GM19328 (cell line): ENCODE results near the gene COG4.
"Not testable (repeated sequence)": the region's sequence is repeated elsewhere in the genome, so short reads cannot be mapped to it uniquely, and the experiment has no call there.

Experiments
- ATAC-seq: cut with Tn5 transposase; IDR thresholded peaks from one replicate; pipeline ENCODE4 v1.9.1; 2021; ENCODE audit warnings: mild to moderate bottlenecking, moderate library complexity; ENCODE audit not compliant: unreplicated experiment

The COG4 gene

DNA sequence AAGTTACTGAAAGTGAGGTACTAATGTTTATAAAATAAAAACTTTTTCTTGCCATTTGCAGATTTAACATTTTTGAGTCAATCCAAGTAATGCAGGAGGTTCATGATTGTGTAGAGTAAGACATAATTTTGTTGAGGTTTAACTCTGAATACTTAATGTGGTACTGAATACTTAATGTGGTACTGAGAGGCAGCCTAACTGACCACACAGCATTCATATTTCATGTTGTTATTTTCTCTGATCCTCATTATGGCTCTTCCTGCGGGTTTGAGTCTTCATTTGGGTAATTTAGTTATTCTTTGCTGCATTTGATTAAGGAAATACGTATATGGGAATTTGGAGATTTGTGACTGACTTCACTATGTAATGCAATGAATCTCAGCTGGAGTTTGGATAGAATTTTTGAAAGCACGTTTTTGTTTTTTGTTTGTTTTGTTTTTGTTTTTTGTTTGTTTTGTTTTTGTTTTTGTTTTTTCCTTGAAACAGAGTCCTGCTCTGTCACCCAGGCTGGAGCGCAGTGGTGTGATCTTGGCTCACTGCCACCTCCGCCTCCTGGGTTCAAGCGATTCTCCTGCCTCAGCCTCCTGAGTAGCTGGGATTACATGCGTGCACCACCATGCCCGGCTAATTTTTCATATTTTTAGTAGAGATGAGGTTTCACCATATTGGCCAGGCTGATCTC, 4.1 kb upstream of the COG4 start:
- ATAC-seq: no peak

DNA sequence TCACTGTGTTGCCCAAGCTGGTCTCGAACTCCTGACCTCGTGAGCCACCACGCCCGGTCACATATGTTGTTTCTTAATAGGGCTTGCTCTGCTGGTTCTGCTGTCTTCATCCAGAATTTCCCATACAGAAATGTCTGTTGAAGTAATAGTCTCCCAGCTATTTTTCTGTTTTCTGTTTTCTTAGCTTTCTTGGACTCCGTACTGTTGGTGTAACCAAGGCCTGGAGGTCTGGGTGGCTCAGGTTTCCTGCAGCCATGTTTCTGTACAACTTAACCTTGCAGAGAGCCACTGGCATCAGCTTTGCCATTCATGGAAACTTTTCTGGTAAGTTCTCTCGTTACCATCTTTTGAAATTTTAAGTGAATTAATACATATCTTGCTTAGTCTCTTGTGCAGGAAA, 3.0 kb upstream of the COG4 start:
- ATAC-seq: no peak

DNA sequence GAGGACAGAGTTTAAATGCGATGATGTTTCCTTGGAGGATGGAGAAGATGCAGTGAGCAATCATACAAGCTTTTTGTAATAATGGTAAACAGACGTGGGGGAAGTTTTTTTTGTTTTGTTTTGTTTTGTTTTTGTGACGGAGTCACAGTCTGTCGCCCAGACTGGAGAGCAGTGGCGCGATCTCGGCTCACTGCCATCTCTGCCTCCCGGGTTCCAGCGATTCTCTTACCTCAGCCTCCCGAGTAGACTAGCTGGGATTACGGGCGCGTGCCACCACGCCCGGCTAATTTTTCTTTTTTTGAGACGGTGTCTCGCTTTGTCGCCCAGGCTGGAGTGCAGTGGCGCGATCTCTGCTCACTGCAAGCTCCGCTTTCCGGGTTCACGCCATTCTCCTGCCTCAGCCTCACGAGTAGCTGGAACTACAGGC, 1.1 kb upstream of the COG4 start:
- ATAC-seq: not testable (repeated sequence)

DNA sequence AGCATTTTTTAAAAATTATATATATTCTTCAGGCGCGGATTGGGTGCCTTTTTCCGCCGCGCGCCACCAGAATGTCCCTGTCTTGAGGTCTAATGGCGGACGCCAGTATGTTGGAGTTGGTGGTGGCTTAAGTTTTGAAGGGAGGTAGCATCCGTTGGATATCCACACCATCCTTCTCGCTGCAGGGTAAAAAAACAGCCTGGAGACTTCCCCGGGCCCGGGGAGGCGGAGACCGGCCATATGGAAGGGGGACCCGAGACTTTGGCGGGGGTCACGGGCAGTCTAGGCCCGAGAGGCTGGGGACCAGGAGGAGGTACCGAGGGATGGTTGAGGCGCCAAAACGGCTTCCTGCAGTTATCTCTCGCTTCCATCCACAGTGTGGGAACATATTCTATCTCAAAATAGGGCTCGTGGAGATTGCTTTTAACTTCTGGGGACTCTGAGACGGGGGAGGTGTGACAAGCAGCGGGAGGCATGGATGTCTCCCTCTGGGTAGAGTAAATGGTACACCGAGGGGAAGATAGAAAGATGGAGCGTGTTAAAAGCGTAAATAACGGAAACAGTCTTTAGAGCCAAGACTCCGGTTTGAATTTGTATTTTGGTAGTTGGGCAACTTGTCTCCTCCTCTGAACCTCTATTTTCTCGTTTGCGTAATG, 517 bp upstream of the COG4 start, which contains the start of gene SF3B3:
SF3B3 (plus strand) TSS at position 74 of the 656 bp plus-strand sequence. CDS start 2,841 bp downstream, outside the sequence.
- no peak for ATAC-seq

DNA sequence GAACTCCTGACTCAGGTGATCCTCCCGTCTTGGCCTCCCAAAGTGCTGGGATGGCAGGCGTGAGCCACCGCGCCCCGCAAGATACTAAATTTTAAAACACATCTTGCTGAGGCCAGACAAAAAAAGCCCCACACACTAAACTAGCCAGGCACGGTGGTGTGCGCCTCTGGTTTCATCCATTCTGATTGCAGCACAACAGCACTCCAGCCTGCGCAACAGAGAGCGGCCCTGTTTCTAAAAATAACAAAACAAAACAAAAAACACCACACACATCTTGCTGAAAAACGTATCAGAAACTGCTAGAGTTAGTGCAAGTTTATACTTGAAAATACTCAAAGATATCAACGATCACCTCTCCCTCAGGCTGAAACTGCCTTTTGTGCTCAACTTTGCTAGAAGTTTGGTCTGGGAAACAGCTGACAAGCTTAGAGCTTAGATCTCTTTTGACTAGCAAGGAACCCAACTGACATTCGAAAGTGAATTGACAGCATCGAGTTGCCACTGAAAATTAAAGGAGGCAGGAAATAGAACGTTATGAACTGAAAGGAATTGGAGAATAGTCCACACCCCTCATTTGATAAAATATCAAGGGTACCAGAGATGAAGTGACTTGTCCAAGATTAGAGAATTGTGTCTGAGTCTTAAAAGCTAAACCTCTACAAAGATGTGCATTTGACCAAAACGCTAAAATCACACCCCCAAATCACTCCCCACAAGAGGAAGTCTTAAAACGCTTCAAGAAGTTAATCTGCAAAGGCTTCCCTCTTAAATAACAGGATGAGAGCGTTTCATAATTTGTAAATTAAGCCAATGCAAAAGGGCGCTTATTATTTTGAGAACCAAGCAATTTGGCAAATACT, 908 bp downstream of the COG4 start:
- ATAC-seq: no peak

DNA sequence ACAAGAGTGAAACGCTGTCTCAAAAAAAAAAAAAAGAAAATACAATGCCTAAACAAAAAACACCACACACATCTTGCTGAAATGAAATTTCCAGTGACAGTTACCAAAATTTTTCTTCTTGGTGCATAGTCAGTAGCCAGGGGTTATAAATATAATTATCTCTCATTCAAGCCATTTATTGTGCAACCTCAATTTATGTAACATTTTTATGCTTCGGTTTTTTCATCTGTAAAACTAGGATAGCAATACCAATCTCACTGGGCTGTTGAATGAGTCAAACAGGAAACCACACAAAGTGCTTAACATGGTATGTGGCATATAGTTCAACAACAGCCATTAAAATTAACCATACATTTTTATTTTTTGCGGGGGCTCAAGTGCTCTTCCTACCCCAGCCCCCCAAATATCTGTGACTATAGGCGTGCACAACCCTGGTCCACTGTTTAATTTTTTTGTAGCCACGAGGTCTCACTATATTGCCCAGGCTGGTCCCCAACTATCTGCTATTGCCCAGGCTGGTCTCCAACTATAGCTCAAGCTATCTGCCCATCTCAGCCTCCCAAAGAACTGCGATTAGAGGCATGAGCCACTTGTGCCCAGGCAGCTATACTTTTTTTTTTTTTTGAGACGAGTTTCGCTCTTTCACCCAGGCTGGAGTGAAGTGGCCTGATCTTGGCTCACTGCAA, 2.6 kb downstream of the COG4 start:
- ATAC-seq: no peak

DNA sequence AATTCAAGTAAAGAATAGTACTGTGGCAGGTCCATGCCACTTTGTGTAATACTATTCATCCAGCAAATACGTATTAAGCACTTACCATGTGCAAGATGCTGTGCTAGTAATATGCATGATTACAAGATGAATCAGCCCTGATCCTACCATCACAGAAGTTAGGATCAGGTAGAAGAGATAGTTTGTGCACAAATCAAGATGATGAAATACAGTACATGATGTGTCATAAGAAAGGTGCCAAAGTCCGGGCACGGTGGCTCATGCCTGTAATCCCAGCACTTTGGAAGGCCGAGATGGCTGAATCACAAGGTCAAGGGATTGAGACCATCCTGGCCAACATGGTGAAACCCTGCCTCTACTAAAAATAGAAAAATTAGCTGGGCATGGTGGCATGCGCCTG, 10.9 kb downstream of the COG4 start:
- ATAC-seq: no peak

DNA sequence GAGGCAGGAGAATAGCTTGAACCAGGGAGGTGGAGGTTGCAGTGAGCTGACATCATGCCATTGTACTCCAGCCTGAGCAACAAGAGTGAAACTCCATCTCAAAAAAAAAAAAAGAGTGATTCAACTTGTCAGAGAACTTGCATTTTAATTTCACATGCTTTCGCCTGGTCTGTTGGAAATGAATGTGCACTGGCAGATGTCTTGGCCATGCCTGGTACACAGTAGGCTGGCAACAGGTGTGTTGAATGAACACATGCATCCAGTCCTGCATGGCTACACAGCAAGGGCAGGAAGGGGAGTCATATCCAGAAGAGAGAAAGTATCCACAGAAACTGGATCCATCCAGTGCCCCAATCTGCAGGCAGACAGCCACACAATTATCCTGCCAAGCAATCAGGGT, 11.5 kb downstream of the COG4 start:
- ATAC-seq: no peak

DNA sequence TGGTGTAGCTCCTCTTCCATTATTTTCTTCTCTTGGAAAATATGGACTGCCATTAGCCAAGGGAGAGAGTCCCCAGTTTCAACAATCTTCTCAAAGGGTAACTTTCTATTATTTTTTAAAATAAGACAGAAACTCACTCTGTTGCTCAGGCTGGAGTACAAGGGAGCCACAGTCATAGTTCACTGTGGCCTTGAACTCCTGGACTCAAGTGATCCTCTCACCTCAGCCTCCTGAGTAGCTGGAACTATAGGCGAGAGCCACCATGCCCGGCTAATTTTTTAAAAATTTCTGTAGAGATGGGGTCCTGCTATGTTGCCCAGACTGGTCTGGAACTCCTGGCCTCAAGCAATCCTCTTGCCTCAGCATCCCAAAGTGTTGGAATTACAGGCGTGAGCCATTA, 13.1 kb downstream of the COG4 start:
- no peak for ATAC-seq

DNA sequence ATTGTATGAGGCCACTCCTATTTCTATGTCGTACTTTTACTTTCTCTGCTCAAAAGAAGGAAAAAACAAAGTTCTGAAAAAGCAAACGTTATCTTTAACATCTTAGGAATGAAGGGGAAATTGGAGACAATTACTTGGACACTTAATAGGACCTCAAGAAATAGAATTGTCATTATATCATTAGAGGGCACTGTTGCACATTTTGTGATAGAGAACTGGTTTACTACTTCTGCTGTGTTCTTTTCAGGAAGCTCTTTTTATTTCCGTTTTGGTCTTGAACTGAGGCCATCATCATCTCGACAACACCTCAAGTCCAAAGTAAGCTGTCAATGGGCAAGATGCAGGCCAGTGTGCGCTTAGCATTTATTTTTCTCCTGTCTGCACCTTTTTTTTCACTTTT, 14.6 kb downstream of the COG4 start:
- no peak for ATAC-seq

DNA sequence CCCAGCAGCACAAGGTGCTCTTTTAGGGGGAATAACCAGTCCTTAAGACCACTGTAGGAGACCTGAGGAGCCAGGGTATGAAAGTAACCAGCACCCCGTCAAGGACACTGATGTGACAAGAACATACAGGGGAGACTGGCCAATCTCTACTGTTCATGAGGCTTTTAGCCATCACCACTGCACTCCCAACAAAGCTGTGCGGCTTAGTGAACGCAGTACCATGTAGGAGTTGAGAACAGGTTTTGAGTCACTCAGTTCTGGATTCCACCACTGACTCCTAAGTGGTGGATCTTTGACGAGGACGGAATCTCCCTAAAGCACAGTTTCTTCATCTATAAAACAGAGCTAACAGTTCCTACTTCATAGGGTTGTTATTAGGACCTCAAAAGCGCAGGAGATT, 26.8 kb downstream of the COG4 start:
- no peak for ATAC-seq

DNA sequence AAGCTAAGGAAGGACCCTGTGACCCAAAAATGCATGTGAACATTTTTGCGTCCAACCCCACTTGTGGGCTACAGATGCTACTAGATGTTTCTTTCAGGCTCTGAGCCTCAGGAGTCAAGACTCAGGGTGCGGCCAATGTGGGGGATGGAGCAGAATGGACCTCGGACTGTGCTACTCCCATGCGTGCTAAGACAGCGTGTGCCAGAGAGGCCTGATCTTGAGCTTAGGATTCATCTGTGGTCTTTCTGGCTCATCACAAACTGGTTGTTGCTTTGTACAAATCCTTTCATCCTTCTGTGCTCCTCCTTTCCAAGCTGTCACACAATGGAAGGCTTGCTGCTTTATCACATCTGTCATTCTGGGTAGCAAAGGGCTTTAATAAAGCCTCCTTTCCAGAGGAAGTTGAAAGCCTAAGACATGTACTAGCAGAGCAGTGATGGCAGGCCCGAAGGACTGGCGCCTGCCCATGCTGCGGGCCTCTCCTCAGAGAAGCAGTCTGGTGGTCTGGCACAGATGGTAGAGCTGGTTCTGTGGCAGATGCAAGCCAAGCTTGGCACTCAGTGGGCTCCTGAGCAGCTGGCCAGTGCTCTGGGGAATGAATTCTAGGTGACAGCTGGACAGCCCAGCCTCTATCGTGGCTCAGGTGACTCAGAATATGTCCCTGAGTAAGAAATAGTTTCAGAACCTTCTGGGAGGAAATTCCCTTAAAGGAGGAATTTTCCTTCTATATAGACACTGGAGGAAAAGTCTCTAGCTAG, 27.8 kb downstream of the COG4 start:
- no peak for ATAC-seq

DNA sequence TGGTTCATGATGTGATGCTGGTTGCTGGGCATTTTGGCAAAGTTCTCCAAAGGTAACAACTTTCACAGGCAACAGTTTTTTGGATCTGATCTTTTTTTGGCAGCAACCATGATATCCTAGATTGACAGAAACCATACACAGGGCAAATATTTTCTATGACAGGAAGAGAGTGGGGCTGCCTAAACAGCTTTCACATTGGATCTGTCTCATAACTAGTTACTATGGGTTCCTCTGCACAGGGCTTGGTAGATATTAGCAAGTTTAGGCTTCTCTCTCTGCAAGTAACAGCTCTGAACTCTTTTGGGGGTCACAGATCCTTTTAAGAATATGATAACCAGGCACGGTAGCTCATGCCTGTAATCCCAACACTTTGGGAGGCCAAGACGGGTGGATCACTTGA, 28.6 kb downstream of the COG4 start:
- ATAC-seq: no peak

DNA sequence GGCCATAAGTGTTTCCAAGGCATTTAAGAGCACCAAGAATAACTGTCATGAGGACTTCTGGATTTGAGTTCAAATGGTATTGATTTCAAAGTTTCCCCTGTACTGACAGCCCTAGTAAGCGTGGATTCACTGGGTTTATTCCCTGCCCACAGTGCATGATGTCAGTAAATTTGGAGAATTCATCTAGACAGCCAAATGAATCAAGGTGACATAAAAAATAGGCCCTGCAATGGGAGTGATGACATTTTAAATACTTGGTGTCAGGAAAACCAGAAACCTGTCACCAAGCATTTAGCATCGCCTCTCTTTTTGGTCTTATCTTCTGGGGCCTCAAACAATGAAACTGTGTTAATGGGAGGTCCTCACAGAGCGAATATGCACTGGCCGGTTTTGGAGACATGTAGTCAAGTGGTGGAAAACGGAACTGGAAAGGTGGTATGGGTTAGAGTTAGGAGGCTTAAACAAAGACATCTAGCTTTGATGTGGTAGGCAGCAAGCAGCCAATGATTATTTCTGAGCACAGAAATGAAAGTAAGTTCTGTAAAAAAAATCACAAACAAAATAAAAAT, 29.1 kb downstream of the COG4 start:
- no peak for ATAC-seq

DNA sequence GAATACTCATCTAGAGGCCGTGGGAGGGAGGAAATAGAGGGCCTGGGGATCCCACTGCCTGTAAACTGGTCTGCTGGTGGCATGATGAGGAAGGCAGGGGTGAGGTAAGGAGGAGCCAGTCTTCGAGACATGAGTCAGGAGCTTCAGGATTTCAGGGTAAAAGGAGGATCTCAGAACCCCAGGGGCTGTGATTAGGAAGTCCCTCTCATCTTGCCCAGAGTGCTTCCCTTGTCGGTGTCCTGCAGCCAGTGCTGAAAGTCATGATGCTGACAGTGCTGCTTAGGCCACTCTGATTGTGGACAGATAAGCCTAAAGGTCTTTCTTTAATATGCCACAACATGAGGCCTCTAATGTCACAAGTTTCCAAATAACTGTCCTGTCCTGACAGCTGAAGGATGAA, 29.6 kb downstream of the COG4 start:
- ATAC-seq: no peak

DNA sequence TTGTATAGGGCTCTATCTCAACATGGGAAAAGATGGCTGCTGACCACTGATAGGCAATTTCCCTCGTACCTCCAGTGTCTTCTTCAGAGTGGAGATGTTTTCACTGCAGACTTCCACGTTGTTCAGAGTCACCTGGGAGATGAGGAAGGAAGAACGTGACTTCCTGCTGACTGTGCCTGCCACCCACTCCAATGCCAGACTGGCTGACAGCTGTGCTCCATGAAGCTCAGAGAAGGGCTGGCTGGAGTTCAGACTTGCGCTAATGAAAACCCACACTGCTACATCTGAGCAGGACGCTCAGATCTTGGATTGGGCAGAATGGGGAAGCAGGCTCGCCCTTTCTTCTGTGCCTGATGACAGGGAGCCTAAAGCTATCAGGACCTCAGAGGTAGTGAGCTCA, 33.1 kb downstream of the COG4 start:
- no peak for ATAC-seq

DNA sequence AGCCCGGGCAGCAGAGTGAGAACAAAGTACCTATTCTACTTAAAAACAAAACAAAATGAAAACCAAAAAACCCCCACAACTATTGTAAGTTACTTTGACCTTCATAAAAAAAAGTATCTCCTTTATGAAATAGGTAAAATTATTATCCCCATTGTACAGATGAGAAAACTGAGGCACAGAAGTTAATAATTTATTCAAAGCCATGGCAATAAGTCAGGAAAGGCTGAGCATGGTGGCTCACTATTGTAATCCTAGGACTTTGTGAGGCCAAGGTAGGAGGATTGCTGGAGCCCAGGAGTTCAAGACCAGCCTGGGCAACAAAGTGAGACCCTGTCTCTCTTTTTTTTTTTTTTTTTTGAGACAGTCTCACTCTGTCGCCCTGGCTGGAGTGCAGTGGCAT, 38.5 kb downstream of the COG4 start:
- ATAC-seq: no peak

DNA sequence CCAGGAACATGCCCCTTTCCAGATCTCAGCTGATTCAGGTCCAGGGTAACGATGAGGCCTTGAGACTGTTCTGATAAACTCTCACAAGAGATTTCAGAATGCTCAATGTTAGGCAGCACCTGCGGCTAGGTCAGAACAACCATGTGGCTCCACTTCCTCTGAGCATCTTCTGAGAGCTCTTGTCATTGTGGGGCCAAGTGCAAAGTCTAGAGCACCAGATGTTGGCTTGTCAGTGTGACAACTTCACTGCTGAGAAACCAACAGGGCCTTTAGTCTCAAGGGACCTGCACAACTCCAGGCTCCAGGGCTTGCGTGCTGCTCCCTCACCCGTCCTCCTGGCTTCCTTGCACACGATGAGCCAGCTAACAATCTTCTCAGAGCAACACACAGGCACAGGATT, 39.9 kb downstream of the COG4 start:
- no peak for ATAC-seq

DNA sequence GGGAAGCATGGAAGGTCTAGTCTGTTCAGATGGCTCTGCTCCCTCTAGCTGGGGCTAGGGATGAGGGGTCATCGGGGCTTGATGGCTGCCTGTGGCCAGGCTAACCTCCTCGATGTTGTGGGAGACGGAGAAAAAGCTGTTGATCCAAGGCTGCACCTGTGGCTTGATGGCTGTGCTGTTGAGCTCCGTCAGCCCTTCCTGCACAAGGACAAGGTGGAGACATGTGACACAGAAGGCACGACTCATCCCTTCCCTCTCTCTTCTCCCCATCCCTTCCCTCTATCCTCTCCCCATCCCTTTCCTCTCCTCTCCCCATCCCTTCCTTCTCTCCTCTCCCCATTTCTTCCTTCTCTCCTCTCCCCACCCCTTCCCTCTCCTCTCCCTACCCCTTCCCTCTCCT, 40.7 kb downstream of the COG4 start:
- ATAC-seq: no peak

DNA sequence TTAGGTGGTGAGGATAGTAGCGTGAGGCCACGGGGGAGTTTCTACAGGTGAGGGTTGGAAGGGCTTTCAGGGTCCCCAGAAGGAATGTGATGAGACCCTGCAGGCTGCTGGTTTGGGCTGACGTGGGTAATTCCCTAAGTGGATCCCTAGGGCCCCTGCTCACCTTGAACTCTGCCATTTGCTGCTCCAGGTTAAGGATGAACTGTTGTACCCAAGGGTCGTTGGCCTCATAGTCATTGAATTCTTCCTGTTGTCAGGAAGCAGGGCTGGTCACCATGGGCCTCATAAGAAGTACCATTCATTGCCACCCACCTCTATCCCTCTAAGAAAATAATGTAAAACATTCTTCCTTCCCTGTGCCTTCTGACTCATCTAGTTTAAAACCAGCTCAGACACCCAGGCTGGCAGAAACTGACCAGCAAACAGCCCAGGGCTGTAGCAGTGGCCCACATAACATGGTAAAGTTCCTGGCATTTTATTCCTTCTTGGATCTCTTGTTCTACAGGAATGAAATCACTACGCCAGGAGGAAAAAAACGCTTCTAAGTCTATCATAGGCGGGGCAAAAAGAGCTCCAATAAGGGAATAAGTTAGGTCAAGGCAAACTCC, 41.3 kb downstream of the COG4 start:
- ATAC-seq: no peak
